ENCODE data around the gene STK10.

STK10 gene

DNA sequence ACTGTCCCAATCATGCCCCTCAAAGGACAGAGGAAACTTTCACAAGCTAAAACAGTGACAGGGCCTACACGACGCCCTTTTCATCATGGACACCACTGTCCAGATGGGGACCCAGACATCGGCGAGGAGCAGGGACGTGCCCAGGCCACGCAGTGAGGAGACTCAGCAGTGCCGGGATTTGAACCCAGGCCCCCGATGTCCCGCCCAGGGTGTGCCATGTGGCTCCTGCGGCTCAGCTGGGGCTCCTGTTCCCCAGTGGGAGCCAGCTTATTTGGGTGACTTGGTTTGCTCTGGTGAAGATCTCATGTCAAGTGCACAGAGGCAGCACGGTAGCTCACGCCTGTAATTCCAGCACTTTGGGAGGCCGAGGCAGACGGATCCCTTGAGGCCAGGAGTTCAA lies 82.2 kb downstream of the STK10 start:
- no peak for DNase-seq

DNA sequence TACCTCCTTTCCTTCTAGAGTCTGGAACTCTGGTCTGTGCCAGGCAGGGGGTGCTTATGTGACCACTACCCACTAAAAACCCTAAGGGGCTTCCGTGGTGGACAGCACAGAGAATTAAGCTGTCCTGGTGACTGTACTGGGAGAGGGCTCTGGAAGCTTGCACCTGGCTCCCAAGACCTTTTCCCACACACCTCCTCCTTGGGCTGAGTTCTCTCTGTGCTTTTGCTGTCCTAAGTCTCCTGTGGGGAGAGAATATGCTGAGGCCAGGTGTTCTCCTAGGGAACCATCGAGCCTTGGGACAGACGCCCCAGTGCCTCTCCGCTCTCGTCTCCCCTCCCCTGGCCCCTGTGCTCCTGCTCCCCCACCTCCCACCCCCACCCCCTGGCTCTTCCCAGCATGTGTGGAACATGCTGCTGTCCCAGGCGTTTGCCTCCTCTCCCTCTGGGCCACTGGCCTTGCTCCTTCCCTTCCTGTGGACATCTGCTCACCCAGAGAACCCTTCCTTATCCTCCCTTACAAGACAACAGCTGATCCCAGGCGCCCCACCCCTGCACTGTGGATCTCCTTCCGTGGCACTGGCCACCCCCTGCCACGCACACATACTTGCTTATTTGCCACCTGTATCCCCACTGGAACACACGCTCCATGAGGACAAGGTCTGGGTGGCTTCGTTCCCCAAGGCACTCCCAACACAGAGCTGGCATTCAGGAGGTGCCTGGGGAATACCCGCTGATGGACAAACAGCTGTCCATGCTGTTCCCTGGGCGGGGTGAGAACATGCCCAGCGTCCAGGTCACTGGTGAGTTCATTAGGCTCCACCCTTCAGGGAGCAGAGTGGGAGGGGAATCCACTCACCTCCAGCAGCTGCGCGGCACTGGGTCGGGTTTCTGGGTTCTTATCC lies 83.0 kb downstream of the STK10 start:
- DNase-seq = no peak

DNA sequence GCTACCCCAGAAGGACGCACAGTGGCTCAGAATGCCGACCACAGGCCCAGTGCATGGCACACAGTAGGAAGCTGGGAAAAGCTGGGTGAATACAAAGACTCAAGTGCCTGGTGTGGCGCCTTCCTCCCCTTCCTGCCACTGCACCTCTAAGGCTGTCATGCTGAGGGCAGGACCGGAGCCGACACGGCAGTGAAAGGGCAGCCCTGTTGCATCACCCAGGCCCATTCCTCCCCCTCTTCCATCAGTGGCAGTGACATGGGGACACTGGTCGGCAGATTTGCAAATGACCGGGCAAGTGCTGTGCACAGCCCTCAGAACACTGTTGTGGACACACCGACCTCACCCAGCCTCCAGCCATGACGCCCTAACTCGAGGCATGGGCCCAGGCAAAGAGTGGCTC lies 84.0 kb downstream of the STK10 start:
- DNase-seq = no peak

DNA sequence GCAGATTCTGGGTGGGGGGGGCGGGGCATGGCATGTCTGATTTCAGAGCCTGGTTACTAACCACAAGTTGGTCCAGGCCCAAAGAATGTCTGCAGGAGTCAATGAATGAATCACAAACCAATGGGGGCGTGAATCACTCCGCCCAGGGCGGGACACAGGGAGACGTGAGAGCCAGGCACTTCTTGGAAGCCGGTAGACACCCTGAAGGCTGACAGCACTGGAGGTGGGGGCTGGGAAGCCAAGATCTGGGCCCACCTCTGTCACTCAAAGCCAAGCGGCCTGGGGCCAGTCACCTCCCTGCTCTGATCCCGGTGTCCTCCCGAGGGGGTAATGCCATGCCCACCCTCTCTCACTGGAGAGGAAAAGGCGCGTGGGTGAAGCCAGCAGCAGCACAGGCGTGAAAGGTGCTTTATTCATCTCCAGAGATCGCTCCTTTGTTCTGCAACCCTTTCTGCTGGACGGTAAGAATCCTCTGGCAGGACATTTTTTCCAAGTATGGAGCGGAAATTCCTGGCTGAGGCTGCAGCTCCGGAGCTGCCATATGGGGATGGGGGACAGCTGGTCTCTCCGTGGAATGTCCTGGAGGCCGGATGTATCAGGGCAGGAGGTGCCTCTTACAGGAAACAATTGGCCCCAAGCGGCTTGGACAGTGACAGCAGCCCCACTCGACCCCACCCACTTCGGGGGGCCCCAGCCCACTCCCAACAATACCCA lies 85.0 kb downstream of the STK10 start:
- no peak for DNase-seq

DNA sequence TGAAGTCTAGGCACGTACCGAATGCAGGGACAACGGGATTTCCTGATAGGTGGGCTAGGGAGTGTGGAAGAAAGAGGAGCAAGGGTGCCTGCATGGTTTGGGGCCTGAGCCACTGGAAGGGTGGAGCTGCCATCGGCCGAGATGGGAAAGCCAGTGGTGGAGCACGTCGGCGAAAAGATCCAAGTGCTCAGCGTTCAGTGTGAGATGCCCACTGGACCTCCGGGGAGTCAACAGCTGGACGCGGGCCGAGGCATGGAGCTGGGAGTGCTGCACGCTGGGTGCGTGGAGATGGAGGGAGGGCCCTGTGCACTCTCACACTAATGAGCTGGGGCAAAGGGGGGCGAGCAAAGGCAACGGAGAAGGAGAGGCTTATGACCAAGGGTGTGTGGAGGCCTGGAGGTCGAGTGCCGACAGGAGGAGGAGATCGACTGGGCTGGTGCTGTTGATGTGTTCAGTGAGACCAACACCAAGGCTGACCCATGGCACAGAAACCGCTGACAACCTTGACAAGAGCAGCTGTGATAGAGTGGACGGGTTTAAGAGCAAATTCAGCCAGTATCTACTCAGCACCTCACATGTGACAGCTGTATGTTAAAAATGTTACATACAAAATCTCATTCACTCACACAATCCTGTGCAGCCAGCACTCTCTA lies 85.7 kb downstream of the STK10 start:
- no peak for DNase-seq

DNA sequence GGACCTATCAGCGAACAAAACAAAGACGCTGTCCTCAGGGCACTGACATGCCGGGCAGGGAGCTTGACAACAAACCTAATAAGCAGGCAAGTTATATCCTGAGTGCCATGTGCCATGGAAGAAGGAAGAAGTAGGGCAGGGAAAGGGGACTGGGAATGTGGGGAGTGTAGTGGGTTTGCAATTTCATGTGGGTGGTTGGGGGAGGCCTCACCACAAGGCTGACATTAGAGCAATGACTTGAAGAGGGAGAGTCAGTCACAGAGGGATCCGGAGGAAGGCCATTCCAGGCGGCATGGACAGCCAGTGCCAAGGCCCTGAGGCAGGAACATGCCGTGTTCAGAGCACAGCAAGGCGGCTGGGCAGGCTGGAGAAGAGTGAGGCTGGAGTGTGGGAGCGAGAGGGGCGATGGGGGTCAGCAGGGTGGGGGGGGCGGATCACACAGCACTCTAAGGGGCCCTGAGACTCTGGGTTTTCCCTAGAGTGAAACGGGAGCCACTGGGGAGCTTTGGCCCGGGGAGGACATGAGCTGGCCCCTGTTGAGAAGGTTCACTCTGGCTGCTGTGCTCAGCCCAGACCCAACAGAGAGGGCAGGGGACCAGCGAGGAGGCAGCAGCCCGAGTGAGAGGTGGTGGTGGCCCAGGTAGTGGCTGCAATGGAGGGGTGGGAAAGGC lies 86.3 kb downstream of the STK10 start:
- DNase-seq = no peak

DNA sequence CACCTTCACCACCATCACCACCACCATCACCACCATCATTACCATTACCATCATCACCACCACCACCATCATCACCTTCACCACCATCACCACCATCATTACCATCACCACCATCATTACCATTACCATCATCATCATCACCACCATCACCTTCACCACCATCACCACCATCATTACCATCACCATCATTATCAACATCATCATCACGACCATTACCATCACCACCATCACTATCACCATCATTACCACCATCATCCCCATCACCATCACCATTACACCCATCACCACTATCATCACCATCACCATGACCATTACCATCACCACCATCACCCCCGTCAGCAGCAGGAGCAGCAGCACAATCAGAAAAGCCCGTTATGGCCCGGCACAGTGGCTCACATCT lies 89.1 kb downstream of the STK10 start:
- DNase-seq = no peak

DNA sequence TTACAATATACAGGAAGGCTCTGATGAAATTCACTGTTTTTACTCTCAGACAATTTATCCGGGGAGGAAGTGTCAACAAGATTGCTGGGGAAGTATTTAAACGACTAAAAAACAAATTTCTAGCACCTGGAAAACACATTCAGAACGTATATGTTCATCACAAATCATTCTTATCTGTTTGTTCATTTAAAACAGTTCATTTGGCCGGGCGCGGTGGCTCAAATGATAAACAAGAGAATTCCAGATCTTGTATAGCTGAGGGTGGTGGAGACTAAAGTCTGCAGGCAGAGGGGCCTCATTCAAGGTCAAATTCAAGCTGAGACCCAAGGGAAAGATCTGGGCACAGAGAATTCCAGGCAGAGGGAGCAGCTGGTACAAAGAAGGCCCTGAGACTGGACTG lies 90.0 kb downstream of the STK10 start:
- no peak for DNase-seq

DNA sequence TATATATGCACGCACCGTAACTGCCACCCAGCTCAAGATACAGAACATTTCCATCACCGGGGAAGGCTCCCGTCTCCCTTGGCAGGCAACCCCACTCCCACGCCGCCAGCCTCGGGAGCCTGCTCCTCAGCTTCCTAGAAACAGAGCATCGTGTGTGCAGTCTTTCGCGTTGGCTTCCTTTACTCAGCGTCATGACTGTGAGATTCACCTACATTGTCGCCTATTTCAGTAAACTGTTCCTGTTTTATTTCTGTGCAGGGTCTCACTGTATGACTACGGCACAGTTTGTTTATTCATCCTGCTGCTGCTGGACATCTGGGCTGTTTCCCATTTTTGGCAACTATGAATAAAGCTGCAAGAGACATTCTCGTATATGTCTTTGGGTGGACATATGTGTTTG lies 90.7 kb downstream of the STK10 start:
- DNase-seq = no peak

DNA sequence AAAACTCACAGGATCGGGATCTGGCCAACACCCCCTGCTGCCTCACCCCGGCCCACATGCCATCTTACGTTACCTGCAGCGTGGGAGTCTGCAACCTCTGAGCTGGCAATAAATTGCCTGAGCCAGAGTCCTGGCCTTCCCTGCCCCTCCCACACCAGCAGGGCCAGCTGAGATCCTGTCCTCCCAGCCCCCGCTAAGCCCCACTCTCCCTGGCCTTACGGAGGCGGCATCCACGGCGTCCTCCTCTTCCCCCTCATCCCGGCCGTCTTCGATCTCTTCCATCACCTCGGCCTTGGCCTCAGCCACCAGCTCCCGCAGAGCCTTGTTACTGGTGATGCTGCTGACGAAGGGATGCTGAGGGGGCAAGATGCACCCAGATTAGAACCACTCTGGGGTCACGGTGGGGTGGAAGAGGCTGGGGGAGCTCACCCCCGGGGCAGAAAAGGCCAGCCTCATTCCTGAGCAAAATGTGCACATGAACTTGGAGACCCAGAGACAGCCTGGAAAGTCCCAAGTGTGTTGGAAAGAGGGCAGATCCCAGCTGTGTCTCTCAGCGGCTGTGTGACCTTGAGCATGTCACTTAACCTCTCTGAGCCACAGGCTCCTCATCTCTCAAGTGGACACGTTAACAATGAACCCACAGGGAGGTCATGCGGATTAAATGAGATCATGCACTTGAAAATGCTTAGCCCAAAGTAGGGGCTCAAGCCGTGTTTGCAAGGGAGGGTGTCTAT lies 91.7 kb downstream of the STK10 start:
- no peak for DNase-seq

DNA sequence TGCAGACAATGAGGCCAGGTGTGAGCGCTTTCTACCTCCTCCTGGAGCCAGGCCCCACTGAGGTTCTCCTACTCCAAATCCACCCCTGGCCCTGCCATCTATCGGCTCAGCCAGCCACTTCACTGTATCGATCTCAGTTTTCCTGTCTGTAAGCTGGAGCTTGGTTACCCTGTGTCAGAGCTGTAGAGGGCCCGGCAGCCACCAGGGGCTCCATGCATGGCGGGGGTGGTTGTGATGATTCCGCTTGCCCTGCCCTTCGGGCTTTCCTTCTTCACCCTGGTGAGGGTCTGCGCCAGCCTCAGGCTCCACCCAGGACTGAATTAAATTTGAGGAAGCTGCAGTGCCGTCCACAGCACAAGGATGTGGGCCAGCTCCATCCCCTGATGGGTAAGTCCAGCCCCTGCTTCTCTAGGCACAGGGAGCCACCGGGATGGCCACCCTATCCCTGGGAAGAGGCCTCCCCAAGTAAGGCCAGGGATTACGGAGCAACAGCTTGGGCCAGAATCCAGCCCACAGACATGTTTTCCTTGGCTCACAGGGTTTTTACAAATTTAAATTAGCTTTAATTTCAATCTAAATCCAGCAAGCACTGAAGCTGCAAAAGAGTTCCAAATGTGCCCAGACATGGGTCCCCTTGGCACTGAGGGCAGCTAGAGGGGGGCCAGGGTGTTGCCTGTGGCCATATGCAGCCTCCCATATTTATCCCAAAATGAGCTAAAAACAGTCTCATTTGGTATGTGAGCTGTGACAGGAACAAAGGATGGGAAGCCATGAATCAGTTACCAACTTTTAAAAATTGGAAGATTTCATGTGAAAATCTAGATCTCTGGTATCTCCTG lies 92.4 kb downstream of the STK10 start:
- no peak for DNase-seq

DNA sequence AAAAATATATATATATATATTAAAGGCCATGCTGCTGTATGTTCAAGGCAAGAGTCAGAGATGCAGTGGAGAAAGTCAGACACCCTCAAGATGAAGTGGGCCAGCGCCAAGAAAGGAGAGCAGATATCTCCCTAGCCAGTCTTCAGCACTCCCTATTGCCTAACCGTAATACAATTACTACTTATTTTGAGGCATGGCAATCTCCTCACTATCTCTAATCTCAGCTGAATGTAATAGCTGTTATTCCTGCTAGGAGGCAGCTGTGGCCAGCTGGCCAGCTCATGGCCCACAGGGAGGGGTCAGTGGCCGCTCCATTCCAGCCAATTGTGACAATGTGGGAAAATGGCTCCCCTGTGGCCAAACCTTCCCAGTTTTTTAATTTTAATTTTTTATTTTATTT lies 94.1 kb downstream of the STK10 start:
- DNase-seq = no peak

DNA sequence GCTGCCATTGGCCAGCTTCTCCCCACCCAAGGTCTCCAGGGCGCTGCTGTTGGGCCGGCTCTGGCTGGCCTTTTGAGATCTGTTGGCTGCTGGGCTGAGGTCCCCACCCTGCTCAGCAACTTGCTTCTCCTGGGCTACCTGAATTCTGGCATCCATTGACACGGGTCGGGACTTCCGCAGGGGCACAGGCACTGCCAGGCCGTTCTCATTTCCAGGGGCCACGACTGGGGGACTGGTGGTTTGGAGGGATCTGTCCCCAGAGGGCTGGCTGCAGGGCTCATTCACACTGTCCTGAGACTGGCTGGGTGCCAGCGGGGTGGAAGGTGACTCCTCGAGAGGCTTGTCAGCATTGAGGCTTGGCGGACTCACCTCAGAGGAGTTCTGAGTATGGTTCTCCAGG lies 94.5 kb downstream of the STK10 start:
- no peak for DNase-seq

DNA sequence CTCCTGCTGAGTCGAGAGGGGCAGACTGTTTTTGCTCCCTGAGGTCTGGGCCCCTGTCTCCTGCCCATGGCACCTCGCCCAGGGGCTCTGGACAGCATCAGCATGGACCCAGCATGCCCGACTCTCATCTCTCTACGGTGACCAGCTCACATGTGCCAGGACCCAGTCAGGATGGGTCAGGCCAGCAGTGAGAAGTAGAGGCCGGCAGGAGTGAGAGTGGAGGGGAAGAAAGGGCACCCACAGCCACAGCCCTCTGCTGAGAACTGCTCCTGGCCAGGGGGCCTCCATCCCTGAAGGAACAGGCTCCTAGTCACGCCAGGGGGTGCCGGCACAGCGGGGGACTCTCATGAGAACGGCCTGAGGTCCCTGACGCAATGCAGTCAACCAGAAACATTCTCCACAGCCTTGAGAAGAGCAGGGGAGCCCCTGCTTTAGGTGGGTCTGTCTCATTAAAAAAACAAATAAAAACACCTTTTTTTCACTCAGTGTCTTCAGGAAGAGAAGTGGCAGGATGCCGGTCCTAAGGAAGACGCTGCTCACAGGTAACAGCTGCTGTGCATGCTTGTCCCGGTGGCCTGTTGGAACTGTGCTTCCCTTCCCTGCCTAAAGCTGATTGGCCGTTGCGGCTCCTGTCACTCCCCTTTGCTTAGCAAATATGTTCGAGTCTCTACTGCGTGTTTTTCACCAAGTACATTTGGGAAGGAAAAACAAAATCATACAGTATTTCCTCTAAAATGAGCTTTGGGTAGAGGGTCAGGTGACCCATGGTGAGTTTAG lies 95.9 kb downstream of the STK10 start:
- DNase-seq = no peak

DNA sequence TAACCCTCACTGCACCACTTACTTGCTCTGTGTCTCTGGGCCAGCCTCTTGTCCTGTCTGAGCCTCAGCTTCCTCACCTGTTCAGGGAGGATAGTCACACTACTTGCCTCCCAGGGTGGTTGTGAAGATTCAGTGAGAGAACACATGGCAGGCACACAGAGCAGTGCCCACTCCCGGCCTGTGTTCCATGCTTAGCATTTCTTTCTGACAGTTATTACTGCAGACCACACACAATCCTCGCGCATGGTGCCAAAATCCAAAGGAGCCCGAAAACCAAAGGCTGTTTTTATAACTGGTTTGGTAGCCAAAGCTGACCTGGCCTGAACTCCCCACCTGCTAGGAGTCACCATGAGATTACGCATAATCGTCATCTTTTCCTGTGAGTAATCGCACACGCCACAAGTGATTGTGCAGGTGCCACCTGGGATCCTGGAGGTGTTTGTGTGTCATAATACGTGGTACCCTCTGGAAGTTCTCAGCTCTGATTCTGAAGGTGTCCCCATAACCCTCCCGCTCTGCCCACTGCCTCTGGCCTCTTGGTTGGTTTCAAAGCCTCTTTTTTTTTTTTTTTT lies 97.0 kb downstream of the STK10 start:
- DNase-seq = no peak

DNA sequence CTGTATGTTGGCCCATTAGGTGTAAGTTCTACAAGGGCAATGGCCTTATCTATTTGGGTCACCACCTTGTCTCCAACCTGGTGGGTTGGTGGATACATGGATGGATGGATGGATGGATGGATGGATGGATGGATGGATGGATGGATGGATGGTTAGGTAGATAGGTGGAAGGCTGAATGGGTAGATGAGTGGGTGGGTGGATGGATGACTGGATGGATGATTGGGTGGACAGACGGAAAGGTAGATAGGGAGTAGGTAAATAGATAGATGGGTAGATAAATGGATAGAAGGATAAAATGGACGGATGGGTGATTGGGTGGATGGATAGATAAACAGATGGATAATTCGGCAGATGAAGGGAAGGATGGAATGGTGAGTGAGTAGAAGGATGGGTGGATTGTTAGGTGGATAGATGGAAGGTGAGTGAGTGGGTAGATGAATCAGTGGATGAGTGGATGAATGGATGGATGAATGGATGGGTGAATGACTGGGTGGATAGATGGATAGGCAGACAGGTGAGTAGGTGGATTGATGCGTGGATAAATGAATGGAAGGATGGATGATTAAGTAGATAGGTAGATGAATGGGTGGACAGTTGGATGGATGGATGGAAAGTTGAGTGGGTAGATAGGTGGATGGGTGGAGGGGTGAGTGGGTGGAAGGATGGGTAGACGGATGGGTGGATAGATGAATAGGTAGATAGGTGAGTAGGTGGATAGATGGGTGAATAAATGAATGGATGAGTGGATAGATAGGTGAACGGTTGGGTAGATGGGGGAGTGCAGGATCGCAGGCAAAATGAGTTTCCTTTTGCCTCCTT lies 98.5 kb downstream of the STK10 start:
- no peak for DNase-seq

DNA sequence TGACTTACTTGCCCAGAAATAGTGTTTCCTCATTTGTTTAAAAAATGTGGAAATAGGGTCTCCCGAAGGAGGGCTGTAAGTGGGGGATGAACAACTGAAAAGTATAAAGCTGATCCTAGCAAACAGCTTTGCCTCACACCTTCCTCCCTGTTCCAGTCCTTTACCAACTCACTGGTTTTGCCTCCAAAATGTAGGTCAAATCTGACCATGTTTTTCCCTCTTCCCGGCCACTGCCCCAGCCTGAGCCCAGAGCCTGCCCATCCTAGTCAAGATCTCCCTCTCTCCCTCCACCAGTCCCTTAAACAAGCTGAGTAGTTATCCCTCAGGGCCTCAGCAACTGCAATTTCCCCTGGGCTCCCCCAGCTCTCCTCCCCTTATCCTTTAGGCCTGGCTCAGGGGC lies 99.2 kb downstream of the STK10 start:
- no peak for DNase-seq

DNA sequence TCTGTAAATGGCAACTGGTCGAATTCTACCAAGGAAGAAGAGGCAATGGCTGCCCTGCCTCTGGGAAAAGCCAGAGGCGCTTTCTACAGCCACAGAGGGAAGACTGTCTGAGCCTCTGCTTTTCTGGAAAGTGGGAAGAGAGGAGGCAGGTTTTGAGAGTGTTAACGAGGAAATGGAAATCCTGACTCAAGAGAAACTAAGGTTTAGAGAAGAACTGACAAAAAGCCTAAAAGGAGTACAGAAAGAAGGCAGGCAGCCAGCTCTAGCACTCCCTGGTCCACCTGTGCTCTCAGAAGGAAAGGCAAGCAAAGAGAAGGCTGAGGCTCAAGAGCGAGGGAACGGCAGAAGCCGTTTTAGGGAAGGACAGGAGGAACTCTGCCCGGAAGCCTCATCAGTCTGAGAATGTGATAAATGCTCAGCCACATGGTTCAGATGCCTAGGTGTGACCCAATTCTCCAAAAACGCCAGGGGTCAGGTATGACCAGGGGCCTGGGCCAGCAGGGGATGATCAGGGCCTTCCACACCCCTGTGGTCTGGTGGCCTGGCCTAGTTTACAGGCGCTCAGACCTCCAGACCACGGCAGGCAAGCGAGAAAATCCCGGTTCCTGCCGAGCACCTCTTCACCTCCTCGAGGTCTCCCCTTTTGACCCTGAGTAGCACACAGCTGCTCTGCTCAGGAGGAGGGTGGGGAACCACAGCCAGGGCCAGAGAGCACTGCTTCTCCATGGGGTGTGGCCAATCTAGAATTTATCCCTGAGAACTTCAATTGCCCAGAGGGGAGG lies 101.6 kb downstream of the STK10 start:
- no peak for DNase-seq

DNA sequence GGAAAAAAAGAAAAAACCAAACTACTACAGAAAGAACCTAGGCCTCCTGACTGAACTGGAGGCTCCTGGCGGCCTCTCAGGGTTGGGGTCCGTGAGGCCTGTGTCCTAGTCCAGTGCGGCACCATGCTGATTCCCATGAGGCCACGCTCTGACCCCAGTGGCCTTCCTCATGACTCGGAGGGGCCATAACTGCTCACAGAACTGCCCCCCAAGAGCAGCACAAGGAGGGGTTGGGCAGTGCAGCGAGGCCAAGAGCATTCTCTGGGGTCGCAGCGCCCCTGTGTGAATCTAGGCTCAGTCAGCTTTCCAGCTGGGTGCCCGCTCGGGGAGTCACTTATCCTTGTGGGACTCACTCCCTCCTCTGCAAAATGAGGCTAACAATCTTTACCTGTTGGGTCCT lies 102.3 kb downstream of the STK10 start:
- DNase-seq = no peak
